Mammary epithelial cell (primary cell): ENCODE measurements around the gene AASDH.

ENCODE experiments used
- EZH2 ChIP-seq: IDR thresholded peaks from 2 replicates; pipeline ENCODE4 v1.6.1; 2012; ENCODE audit warnings: low read length, inconsistent platforms, borderline replicate concordance
- TF ChIP-seq, protein P1 (sequence below), 2 donors: IDR thresholded peaks in 1 of 2; conservative IDR thresholded peaks in 1 of 2; 2 replicates each; pipeline ENCODE4 v1.5.1; 2011 to 2012; ENCODE audit warnings: inconsistent platforms in 2 of 2, low read length in 2 of 2, mild to moderate bottlenecking in 2 of 2, control low read depth in 1 of 2, low read depth in 1 of 2; ENCODE audit not compliant: insufficient read depth in 1 of 2; ENCODE audit errors: extremely low read depth in 1 of 2

GRCh38 chr4:56330691-56331090, 56.6 kb downstream of the AASDH start:
- TF ChIP-seq, protein P1, sequence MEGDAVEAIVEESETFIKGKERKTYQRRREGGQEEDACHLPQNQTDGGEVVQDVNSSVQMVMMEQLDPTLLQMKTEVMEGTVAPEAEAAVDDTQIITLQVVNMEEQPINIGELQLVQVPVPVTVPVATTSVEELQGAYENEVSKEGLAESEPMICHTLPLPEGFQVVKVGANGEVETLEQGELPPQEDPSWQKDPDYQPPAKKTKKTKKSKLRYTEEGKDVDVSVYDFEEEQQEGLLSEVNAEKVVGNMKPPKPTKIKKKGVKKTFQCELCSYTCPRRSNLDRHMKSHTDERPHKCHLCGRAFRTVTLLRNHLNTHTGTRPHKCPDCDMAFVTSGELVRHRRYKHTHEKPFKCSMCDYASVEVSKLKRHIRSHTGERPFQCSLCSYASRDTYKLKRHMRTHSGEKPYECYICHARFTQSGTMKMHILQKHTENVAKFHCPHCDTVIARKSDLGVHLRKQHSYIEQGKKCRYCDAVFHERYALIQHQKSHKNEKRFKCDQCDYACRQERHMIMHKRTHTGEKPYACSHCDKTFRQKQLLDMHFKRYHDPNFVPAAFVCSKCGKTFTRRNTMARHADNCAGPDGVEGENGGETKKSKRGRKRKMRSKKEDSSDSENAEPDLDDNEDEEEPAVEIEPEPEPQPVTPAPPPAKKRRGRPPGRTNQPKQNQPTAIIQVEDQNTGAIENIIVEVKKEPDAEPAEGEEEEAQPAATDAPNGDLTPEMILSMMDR (conservative IDR thresholded peaks at IDR 0.05 in 1 of 2, IDR thresholded peaks at IDR 0.05 in 1 of 2; ENCODE audit: extremely low read depth in 1 of 2, insufficient read depth in 1 of 2, low read depth in 1 of 2, low read length in 2 of 2) = no peak
- TF ChIP-seq EZH2 = no peak
